Stimulated activated CD4-positive, alpha-beta T cell treated with anti-CD3 and anti-CD28 coated beads, Interleukin-1b, Interleukin-23, amount 100 ng/mL, for 1 hour (primary cell): Measurements from ENCODE around the gene SPOCK1.

Experiments
- DNase-seq, 2 donors: peaks; one replicate each; pipeline ENCODE4 v3.0.0-alpha.2; 2020; ENCODE audit warnings: low read depth in 2 of 2

SPOCK1 gene

DNA sequence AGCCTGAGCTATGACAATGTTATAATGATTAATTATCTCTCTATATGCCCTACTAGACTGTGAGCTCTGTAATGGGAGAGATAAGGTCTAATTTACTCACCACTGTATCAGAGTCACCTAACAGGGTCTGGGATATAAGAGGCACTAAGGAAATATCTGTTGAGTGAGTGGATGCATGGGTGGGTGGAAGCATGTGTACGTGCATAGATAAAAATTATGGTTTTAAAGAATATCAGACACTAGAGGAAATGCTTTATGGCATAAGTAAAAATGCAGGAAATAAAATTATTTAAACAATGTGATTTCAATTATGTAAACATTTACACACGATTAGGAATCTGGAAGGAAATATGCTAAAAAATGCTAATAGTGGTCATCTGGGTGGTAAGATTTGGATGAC is 137.8 kb downstream of the SPOCK1 start:
- DNase-seq = no peak

- no peak for DNase-seq
Measured at GRCh38 chr5:137360607-137361006, 138.5 kb downstream of the SPOCK1 start.

DNA sequence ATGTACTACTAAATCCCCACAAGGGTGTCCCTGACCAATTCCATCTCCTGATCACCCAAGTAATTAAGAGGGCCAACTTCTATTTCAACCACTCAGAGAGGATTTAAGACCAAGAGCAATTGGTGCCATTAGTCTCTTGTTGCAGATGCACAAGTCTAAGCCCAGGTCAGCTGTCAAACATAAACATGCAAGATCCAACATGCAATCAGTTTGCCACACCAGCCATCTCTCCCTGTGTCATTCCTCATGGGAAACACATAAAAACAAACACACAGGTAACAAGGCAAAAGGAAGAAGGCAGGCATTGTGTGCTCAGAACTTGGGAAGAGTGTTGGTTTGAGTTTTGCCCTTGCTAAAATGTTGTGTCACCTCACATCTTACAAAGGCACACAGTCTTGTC is 139.2 kb downstream of the SPOCK1 start:
- no peak for DNase-seq

DNA sequence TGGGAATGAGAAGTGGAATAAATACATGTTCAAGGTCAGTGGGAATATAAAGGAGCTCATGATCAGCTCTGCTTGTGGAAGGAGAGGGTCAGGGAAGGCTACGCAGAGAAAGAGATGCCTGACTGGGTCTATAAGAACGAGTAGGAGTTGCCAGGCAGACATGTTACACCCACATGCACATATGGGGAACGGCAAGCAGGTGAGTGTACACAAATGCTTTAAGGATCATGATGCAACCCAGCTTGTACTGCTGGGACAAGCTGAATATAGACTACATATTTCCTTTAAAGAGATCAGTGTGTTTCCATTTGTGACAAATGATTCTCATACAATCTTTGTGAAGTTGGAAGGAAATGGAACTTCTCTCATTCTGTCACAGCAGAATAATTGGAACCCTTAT is 141.7 kb downstream of the SPOCK1 start:
- DNase-seq = no peak

- no peak for DNase-seq
Measured at GRCh38 chr5:137356127-137356526, 143.0 kb downstream of the SPOCK1 start.

- no peak for DNase-seq
Measured at GRCh38 chr5:137355708-137356107, 143.4 kb downstream of the SPOCK1 start.

DNA sequence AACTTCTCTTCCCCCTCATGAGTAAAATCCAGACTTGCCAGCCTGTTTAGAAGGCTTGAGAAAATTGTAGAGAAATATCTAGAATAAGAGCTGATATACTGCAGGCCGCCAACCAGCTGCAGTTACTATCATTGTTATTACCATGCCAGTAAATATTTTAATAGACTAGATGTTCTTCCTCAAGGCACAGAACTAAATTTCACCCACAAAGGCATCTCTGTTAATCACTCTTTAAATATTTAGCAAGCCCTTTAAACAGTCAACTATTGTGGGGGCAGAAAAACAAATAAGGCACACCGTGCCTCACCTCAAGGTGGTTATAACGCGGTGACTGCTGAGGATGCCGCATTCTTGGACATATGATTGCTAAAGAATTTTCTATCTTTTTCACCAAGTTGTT is 147.0 kb downstream of the SPOCK1 start:
- no peak for DNase-seq

GRCh38 chr5:137350791-137351190 is 148.3 kb downstream of the SPOCK1 start:
- DNase-seq = no peak

DNA sequence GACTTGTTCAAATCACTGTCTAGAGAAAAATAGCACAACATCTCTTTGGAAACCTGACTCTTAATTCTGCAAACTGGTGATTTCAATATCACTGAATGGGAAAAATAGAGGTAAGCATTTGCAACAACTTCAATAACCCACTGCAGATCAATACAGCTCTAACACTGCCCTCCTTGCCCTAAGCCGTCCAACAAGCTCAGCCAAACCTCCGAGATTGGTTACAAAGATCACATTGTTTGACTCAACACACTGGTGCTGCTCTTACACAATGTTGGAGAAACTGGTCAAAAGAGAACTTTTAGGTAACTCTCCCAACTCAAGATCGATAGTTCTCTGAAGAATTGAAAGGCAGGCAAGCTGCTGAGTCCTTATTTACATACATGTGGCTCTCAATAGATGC is 150.4 kb downstream of the SPOCK1 start:
- DNase-seq = no peak

DNA sequence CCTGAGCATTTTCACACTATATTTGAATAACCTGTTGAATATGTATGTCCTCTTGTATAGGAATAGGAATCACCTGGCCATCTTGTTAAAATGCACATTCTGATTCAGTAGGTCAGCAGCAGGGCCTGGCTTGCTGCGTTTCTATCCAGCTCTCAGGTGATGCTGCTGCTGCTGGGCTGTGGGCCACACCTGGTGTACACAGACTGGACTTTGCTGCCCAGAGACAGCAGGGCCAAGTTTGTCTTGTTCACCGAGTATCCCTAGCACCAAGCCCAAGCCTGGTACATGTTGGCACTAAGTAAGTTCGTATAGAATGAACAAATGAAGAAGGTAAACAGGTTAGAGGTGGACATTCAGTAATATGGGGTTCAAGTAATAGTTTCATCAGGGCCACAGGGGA is 151.3 kb downstream of the SPOCK1 start:
- DNase-seq = no peak

- no peak for DNase-seq
Measured at GRCh38 chr5:137346281-137346680, 152.8 kb downstream of the SPOCK1 start.

- DNase-seq = no peak
Measured at GRCh38 chr5:137345396-137345795, 153.7 kb downstream of the SPOCK1 start.

- DNase-seq = no peak
Measured at GRCh38 chr5:137344723-137345322, 154.3 kb downstream of the SPOCK1 start.

DNA sequence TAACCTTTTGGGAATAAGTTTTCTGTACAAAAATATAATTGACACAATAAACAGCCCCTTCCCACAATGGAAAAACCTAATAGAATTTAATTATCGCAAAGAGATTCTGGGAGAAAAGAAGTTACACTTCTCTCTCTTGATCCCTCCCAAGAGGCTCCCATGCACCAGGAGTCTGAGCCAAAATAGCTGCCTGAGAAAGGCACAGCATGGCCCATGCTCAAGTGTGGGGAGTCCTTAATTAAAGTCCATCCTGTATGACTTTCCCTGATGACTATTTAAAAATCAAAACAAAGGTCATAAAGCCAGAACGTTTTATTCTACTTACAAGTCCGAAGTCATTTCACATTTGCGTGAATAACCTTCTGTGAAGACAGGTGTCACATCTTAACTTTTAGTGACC is 155.1 kb downstream of the SPOCK1 start:
- no peak for DNase-seq

- DNase-seq = no peak
Measured at GRCh38 chr5:137342764-137343163, 156.4 kb downstream of the SPOCK1 start.

DNA sequence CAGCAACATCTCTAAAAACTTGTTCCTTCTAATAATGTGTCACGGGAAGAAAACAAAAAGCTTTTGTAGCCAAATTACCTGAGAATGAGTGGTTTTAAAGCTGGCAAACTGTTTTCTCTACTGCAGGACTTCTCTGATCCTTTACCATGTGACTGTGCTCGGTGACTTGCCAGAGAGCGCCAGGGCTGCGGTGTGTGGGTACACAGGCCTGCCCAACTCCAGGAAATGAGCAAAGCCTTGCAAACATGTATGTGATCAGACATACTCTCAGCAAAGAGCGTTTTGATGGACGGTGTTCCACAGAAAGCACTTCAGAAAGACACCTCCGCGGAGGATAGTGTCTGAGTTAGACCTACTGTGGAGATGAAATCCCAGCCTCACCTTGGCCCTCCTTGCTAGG is 157.3 kb downstream of the SPOCK1 start:
- DNase-seq = no peak

DNA sequence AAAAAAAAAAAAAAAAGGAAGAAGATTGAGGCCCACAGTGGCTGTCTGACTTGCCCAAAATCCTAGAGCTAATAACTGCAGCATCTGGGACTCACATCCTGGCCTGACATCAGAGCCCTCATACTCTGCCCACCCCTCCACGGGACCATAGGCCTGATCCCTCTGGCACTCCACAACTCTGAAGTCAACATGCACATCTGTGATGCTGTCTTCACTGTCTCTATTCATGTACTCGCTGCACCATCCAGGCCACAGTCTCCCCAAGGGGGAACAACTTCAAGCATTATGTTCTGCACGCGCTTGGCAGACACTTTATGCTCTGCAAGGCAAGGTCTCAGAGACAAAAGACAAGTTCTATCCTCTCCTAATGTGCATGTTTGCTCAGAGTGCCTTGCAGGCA is 158.2 kb downstream of the SPOCK1 start:
- DNase-seq = no peak

GRCh38 chr5:137336565-137337120 is 162.5 kb downstream of the SPOCK1 start:
- DNase-seq = no peak

DNA sequence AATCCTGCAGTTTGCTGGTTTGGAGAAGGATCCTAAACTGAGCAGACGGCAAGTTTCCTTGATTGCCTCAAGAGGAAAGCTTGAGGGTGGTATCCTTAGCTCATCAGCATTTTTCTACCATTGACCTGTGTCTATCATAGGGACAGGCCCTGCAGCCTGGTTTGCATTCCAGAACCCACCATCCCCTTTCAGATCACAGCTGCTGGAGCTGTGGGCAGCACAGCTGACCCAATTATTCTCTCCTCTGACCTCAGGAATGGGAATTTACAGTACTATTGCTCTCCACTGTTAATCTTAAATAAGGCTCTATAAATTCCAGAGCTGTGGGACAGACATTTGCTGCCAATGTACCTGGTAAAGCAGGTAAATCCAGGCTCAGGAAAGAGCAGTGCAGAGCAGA is 163.0 kb downstream of the SPOCK1 start:
- DNase-seq = no peak

GRCh38 chr5:137335493-137335892 is 163.6 kb downstream of the SPOCK1 start:
- DNase-seq = no peak

GRCh38 chr5:137333928-137334327 is 165.2 kb downstream of the SPOCK1 start:
- DNase-seq = no peak

- no peak for DNase-seq
Measured at GRCh38 chr5:137333475-137333874, 165.7 kb downstream of the SPOCK1 start.

DNA sequence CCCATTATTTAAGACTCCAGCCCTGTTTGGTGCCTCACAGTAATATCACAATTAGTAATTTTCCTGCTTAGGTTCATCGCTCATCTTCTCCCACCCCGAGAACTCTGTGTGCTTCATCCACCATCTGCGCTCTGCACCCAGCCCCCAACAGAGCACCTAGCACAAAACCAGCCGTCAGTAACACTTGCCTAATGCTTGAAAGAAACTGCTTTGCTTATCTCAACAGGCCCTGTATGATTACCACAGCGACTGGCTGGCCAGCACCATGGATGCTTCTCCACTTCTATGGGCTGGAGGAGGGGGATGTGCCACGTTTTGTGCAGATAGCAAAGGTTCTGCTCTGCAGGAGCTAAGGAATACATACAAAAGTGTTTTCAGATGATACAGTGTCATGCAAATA is 166.8 kb downstream of the SPOCK1 start:
- DNase-seq = no peak
